Brain microvascular endothelial cell (primary cell): ENCODE data around the gene MYL3.

Experiments
- DNase-seq: peaks from one replicate; pipeline ENCODE4 v3.0.0-alpha.2; 2020
- H3K27ac ChIP-seq: fragments of 250-450 bp; sonication (Bioruptor Pico); 2 replicates; pipeline ENCODE4 v1.5.1; 2020; ENCODE audit warnings: mild to moderate bottlenecking, moderate library complexity
- H3K27me3 ChIP-seq: fragments of 250-450 bp; sonication (Bioruptor Pico); replicated peaks from 2 replicates; pipeline ENCODE4 v1.5.1; 2020; ENCODE audit warnings: mild to moderate bottlenecking
- H3K36me3 ChIP-seq: fragments of 250-450 bp; sonication (Bioruptor Pico); replicated peaks from 2 replicates; pipeline ENCODE4 v1.5.1; 2020; ENCODE audit warnings: mild to moderate bottlenecking
- H3K4me3 ChIP-seq: 2 replicates; pipeline ENCODE4 v1.5.1; 2011; ENCODE audit warnings: low read depth, mild to moderate bottlenecking, control low read depth, low read length, moderate library complexity
- in situ Hi-C: cut with HindIII; loops from 2 replicates; pipeline ENCODE4 v1.10.0; 2017; ENCODE audit warnings: low sequenced_read_pairs, low pct_ligation_motif_present
- TF ChIP-seq, protein P1 (sequence below): IDR thresholded peaks from 2 replicates; pipeline ENCODE4 v1.5.1; 2011; ENCODE audit warnings: low read depth, mild to moderate bottlenecking, moderate library complexity, low read length, control low read depth, inconsistent platforms; ENCODE audit errors: missing control alignments

The MYL3 gene

GRCh38 chr3:46889381-46890110 lies 26.3 kb upstream of the MYL3 start:
- in situ Hi-C loops: no loop called here
- TF ChIP-seq, protein P1, sequence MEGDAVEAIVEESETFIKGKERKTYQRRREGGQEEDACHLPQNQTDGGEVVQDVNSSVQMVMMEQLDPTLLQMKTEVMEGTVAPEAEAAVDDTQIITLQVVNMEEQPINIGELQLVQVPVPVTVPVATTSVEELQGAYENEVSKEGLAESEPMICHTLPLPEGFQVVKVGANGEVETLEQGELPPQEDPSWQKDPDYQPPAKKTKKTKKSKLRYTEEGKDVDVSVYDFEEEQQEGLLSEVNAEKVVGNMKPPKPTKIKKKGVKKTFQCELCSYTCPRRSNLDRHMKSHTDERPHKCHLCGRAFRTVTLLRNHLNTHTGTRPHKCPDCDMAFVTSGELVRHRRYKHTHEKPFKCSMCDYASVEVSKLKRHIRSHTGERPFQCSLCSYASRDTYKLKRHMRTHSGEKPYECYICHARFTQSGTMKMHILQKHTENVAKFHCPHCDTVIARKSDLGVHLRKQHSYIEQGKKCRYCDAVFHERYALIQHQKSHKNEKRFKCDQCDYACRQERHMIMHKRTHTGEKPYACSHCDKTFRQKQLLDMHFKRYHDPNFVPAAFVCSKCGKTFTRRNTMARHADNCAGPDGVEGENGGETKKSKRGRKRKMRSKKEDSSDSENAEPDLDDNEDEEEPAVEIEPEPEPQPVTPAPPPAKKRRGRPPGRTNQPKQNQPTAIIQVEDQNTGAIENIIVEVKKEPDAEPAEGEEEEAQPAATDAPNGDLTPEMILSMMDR: no peak
- Histone ChIP-seq H3K36me3 (no peaks in the 10 kb centered on the region), H3K4me3 (no peak overlapping the region), H3K27me3 (peaks cover 15% of the 10 kb centered on the region), H3K27ac (no peak overlapping the region)
- DNase-seq: no peak

DNA sequence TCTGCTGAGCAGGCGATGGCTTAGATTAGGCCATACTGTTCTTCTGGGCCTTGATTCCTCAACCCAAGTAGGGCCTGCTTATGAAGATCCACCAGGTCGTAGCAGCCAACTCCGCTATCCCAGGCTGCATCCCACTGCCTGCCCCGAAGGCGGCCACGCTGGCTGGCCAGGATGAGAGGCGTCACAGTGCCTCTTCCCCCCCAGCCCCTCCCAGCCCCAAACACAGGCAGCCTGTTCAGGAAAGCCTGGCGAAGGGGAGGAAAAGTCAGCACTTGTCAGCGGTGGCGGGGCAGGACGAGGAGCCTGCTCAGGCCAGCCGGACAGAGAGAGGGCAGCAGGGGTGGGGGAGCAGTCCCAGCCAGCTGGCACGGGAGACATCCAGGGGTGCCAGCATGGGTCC lies 25.5 kb upstream of the MYL3 start:
- no peak for DNase-seq
- TF ChIP-seq, protein P1: no peak
- in situ Hi-C loops: no loop called here
- H3K27me3 ChIP-seq: peaks cover 24% of the 10 kb centered on the region
- H3K36me3 ChIP-seq: no peaks in the 10 kb centered on the region
- H3K27ac ChIP-seq: no peak overlapping the region
- H3K4me3 ChIP-seq: no peak overlapping the region

- H3K36me3 ChIP-seq: no peaks in the 10 kb centered on the region
- in situ Hi-C loops: no loop called here
- H3K4me3 ChIP-seq: no peak overlapping the region
- peaks cover 29% of the 10 kb centered on the region for H3K27me3 ChIP-seq
- TF ChIP-seq, protein P1: no peak
- no peak overlapping the region for H3K27ac ChIP-seq
- no peak for DNase-seq
Measured at GRCh38 chr3:46887980-46888494, 24.8 kb upstream of the MYL3 start.

DNA sequence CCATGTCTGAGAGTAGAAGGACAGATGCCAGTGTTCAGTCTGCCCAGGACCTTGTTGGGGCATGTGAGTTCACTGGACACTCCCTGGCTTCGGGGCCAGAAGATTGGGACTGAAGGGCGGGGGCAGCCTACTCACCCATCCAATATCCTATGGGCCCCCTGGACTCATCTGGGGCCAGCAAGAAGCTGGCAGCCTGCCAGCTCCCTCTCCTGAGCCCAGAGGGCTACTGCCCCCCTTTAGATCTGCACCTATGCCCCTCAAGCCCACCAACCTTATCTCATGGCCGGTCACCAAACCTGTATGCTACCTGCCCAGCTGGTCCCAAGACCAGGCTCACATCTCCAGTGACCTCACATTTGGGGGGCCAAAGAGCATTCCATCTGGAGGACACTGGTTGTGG lies 22.4 kb upstream of the MYL3 start:
- H3K27me3 ChIP-seq: peaks cover 40% of the 10 kb centered on the region

GRCh38 chr3:46884929-46885328 lies 21.7 kb upstream of the MYL3 start:
- H3K4me3 ChIP-seq: no peak overlapping the region
- no peaks in the 10 kb centered on the region for H3K36me3 ChIP-seq
- H3K27me3 ChIP-seq: peaks cover 40% of the 10 kb centered on the region
- no peak for DNase-seq
- in situ Hi-C loops: no loop called here
- no peak overlapping the region for H3K27ac ChIP-seq
- TF ChIP-seq, protein P1: no peak

More for the DNA sequence above, 22.4 kb upstream of the MYL3 start:
- H3K36me3 ChIP-seq: no peaks in the 10 kb centered on the region
- in situ Hi-C loops: no loop called here
- TF ChIP-seq, protein P1: no peak
- H3K4me3 ChIP-seq: no peak overlapping the region
- DNase-seq: no peak
- H3K27ac ChIP-seq: no peak overlapping the region
